H1 (cell line): ENCODE measurements around the gene AKR7A2. TPM values are rescaled to one million over a fixed set of nuclear protein-coding genes. Genes with fewer than 3 reads are reported as not detected.

Source experiments
- CTCF ChIA-PET: fragments of 300-600 bp; sonication (Branson Sonifier 250); formaldehyde crosslinking; loops from one replicate; lab custom pipeline; 2021; ENCODE audit not compliant: partially characterized antibody; lab: Charles Lee
- POLR2A ChIA-PET: fragments of 300-600 bp; sonication (Branson Sonifier 250); formaldehyde crosslinking; loops from one replicate; lab custom pipeline; 2021; ENCODE audit warnings: inconsistent platforms; ENCODE audit not compliant: partially characterized antibody; lab: Charles Lee
- DNase-seq, 2 experiments: peaks; one replicate each; pipeline versions ENCODE4 v3.0.0 to v3.0.0-alpha.2; 2010 to 2022; ENCODE audit warnings: low spot score in 2 of 2, low read depth in 1 of 2, mixed read lengths in 1 of 2
- FAIRE-seq: peaks from 2 replicates; lab custom pipeline; 2011; peaks lifted over from hg19 to GRCh38; lab: Jason Lieb, UNC
- H2AFZ ChIP-seq: 2 replicates; pipeline ENCODE4 v1.8.1; 2012; ENCODE audit warnings: low read length, inconsistent platforms
- H2AK5ac ChIP-seq: 2 replicates; pipeline ENCODE4 v1.6.1; 2013; ENCODE audit warnings: low read depth, low read length
- H2BK120ac ChIP-seq: replicated peaks from 2 replicates; pipeline ENCODE3; 2013; ENCODE audit warnings: low read depth, low read length, inconsistent platforms
- H2BK12ac ChIP-seq: 2 replicates; pipeline ENCODE4 v1.6.1; 2013; ENCODE audit warnings: low read depth, low read length
- H2BK15ac ChIP-seq: 2 replicates; pipeline ENCODE4 v1.6.1; 2013; ENCODE audit warnings: low read length
- H2BK20ac ChIP-seq: 2 replicates; pipeline ENCODE4 v1.6.1; 2013; ENCODE audit warnings: low read length
- H2BK5ac ChIP-seq: 2 replicates; pipeline ENCODE4 v1.6.1; 2013; ENCODE audit warnings: low read depth, low read length
- H3K14ac ChIP-seq: 2 replicates; pipeline ENCODE4 v1.6.1; 2013; ENCODE audit warnings: inconsistent platforms; ENCODE audit not compliant: insufficient read length
- H3K18ac ChIP-seq: 2 replicates; pipeline ENCODE4 v1.6.1; 2013; ENCODE audit warnings: low read length; ENCODE audit errors: extremely low read depth
- H3K23ac ChIP-seq: 2 replicates; pipeline ENCODE4 v1.6.1; 2013; ENCODE audit warnings: inconsistent platforms; ENCODE audit not compliant: insufficient read length
- H3K23me2 ChIP-seq: 2 replicates; pipeline ENCODE4 v1.6.1; 2013; ENCODE audit warnings: low read depth, low read length
- H3K27ac ChIP-seq: 2 replicates; pipeline ENCODE4 v1.6.1; 2011; ENCODE audit warnings: low read depth, low read length, inconsistent platforms
- H3K27me3 ChIP-seq, 4 experiments: replicated peaks in 1 of 4; 1 replicate in 1 of 4; 2 replicates in 3 of 4; pipeline versions ENCODE4 v1.6.1 to v1.8.1; 2011 to 2013; ENCODE audit warnings: low read length in 3 of 4, mild to moderate bottlenecking in 3 of 4, inconsistent platforms in 2 of 4, mixed read lengths in 2 of 4, moderate library complexity in 1 of 4; ENCODE audit not compliant: control insufficient read depth in 3 of 4, insufficient read depth in 3 of 4; ENCODE audit errors: extremely low read depth in 1 of 4
- H3K36me3 ChIP-seq, 4 experiments: 2 replicates each; pipeline versions ENCODE4 v1.6.1 to v1.8.1; 2011 to 2013; ENCODE audit warnings: mild to moderate bottlenecking in 4 of 4, low read length in 3 of 4, moderate library complexity in 2 of 4, control low read depth in 1 of 4, inconsistent platforms in 1 of 4; ENCODE audit not compliant: insufficient read depth in 4 of 4, control insufficient read depth in 2 of 4
- H3K4ac ChIP-seq: replicated peaks from 2 replicates; pipeline ENCODE3; 2013; ENCODE audit warnings: low read length, low read depth, mixed read lengths, inconsistent platforms; ENCODE audit not compliant: insufficient read length
- H3K4me1 ChIP-seq, 4 experiments: replicated peaks in 1 of 4; 1 replicate in 1 of 4; 2 replicates in 3 of 4; pipeline versions ENCODE4 v1.6.1 to v1.8.1; 2011 to 2013; ENCODE audit warnings: low read length in 3 of 4, inconsistent platforms in 2 of 4, mixed read lengths in 1 of 4; ENCODE audit not compliant: insufficient read depth in 4 of 4, control insufficient read depth in 3 of 4
- H3K4me2 ChIP-seq, 2 experiments: 2 replicates each; pipeline versions ENCODE4 v1.6.1 to v1.8.1; 2011 to 2013; ENCODE audit warnings: low read depth in 2 of 2, low read length in 2 of 2, control low read depth in 1 of 2, inconsistent platforms in 1 of 2, mild to moderate bottlenecking in 1 of 2; ENCODE audit not compliant: insufficient read depth in 1 of 2
- H3K4me3 ChIP-seq, 4 experiments: fragments of 200-600, 300-600 bp in 1 of 4; sonication (generic), shearing (Covaris generic), sonication (Bioruptor Twin) in 1 of 4; 2 replicates each; pipeline versions ENCODE4 v1.5.1 to v1.8.1; 2011 to 2016; ENCODE audit warnings: low read length in 4 of 4, low read depth in 3 of 4, control low read depth in 2 of 4, inconsistent platforms in 2 of 4, mild to moderate bottlenecking in 2 of 4, mixed read lengths in 1 of 4, moderate library complexity in 1 of 4; ENCODE audit not compliant: insufficient read depth in 2 of 4; ENCODE audit errors: extremely low read depth in 1 of 4
- H3K56ac ChIP-seq: replicated peaks from 2 replicates; pipeline ENCODE3; 2013; ENCODE audit warnings: low read depth, mild to moderate bottlenecking, mixed read lengths, low read length, inconsistent platforms; ENCODE audit not compliant: insufficient read length
- H3K79me1 ChIP-seq: 2 replicates; pipeline ENCODE4 v1.6.1; 2013; ENCODE audit warnings: low read depth, low read length, control low read depth
- H3K79me2 ChIP-seq, 2 experiments: 2 replicates each; pipeline versions ENCODE4 v1.6.1 to v1.8.1; 2012 to 2013; ENCODE audit warnings: low read length in 2 of 2, mild to moderate bottlenecking in 2 of 2, inconsistent platforms in 1 of 2; ENCODE audit not compliant: insufficient read depth in 2 of 2, control insufficient read depth in 1 of 2
- H3K9ac ChIP-seq, 4 experiments: replicated peaks in 1 of 4; 1 replicate in 1 of 4; 2 replicates in 3 of 4; pipeline versions ENCODE4 v1.6.1 to v1.8.1; 2011 to 2013; ENCODE audit warnings: low read depth in 3 of 4, low read length in 3 of 4, control low read depth in 2 of 4, mild to moderate bottlenecking in 2 of 4, moderate library complexity in 2 of 4, inconsistent platforms in 1 of 4; ENCODE audit errors: extremely low read depth in 1 of 4
- H3K9me3 ChIP-seq, 2 experiments: 2 replicates each; pipeline versions ENCODE4 v1.6.1 to v1.8.1; 2012 to 2013; ENCODE audit warnings: mild to moderate bottlenecking in 2 of 2, moderate library complexity in 2 of 2, control low read depth in 1 of 2, inconsistent platforms in 1 of 2, low read depth in 1 of 2, low read length in 1 of 2, mixed read lengths in 1 of 2; ENCODE audit not compliant: insufficient read depth in 2 of 2
- H4K20me1 ChIP-seq, 2 experiments: replicated peaks in 1 of 2; 2 replicates each; pipeline versions ENCODE3 to v1.8.1; 2011 to 2013; ENCODE audit warnings: inconsistent platforms in 2 of 2, low read length in 2 of 2, mild to moderate bottlenecking in 1 of 2; ENCODE audit not compliant: insufficient read depth in 2 of 2, control insufficient read depth in 1 of 2
- H4K5ac ChIP-seq: 2 replicates; pipeline ENCODE4 v1.6.1; 2013; ENCODE audit warnings: low read length, low read depth, mixed read lengths, inconsistent platforms; ENCODE audit not compliant: insufficient read length
- H4K8ac ChIP-seq: 2 replicates; pipeline ENCODE4 v1.8.0; 2013; ENCODE audit warnings: mild to moderate bottlenecking, moderate library complexity, low read length, inconsistent platforms; ENCODE audit not compliant: insufficient read depth; ENCODE audit errors: extremely low read depth
- H4K91ac ChIP-seq: replicated peaks from 2 replicates; pipeline ENCODE3; 2013; ENCODE audit warnings: low read length, mixed read lengths, inconsistent platforms; ENCODE audit not compliant: insufficient read length
- PHF8 ChIP-seq: fragments of 200-600 bp; sonication (generic); conservative IDR thresholded peaks from 2 replicates; pipeline ENCODE4 v1.7.1; 2012; ENCODE audit warnings: low read depth, mild to moderate bottlenecking, inconsistent platforms, low read length, moderate library complexity
- WGBS, 2 experiments: shearing (Covaris generic) in 1 of 2; methylation state at CpG; one replicate each; pipeline versions ENCODE4 v1.1.6 to v1.1.7; 2013 to 2015; ENCODE audit warnings: low lambda C conversion rate in 2 of 2, mixed read lengths in 2 of 2, inconsistent platforms in 1 of 2, low coverage in 1 of 2, missing lambda C conversion rate in 1 of 2; ENCODE audit not compliant: insufficient replicate concordance in 2 of 2, insufficient coverage in 1 of 2, insufficient read length in 1 of 2; ENCODE audit errors: extremely low coverage in 1 of 2, missing lambda C conversion rate in 1 of 2; 5-methylcytosine and 5-hydroxymethylcytosine counted together
- polyA plus RNA-seq, 7 experiments: library from polyadenylated mRNA; depleted of rRNA in 3 of 7; stranded (reverse) in 5 of 7; unstranded in 2 of 7; fragments of >200 nt in 5 of 7; fragments of 200-250 nt in 2 of 7; gene quantifications; 1 replicate in 5 of 7; 2 replicates in 1 of 7; 4 replicates in 1 of 7; pipeline versions ENCODE4 v1.2.1 to v1.2.3, GENCODE V29; 2011 to 2013; ENCODE audit warnings: missing spikeins in 2 of 7, mixed read lengths in 2 of 7
- total RNA-seq: library from RNA; stranded (reverse); fragmentation: NEBNext Ultra II Directional; extraction: Animal tissue kit (Norgen Biotek cat#: 25700); gene quantifications from 2 replicates; pipeline ENCODE4 v1.2.1, GENCODE V29; 2021

AKR7A2 gene
- total and polyA plus RNA-seq, 2 of the 8 experiments (the other 6 are each of a cell fraction or from before 2014, with no cell fraction given) = 32.0 to 48.3 TPM

GRCh38 chr1:19359357-19359756 is 47.4 kb upstream of the AKR7A2 start:
- CTCF ChIA-PET = interaction anchor here (0.7 to 1.9 kb wide), 3 partner anchors 10 to 293 kb away, joined by 3 to 9 read pairs (median 3); no protein-coding TSS in a partner anchor
- H4K5ac ChIP-seq = no peak overlapping the region
- H2BK12ac ChIP-seq = no peak overlapping the region
- H3K23me2 ChIP-seq = no peaks in the 10 kb centered on the region
- FAIRE-seq (no peak), DNase-seq (no peak)
- no peak overlapping the region; the same call in 1 of the 2 replicates for H4K8ac ChIP-seq
- H3K4ac ChIP-seq = no peak overlapping the region
- H3K56ac ChIP-seq = no peak overlapping the region
- no peak overlapping the region; the same call in 1 of the 2 replicates for H3K18ac ChIP-seq
- H4K20me1 ChIP-seq = peaks cover 17 to 18% of the 10 kb centered on the region in 2 experiments
- H3K9ac ChIP-seq = no peak overlapping the region
- peaks cover 4 to 7% (median 5%) of the 10 kb centered on the region in 4 experiments for H3K4me1 ChIP-seq
- H3K27ac ChIP-seq = no peak overlapping the region
- no peak overlapping the region for H2AFZ ChIP-seq
- POLR2A ChIA-PET = no interaction called here
- H3K9me3 ChIP-seq = no peaks in the 10 kb centered on the region
- no peak overlapping the region for H2AK5ac ChIP-seq
- H3K23ac ChIP-seq = no peak overlapping the region
- no peak overlapping the region for H2BK5ac ChIP-seq
- no peak overlapping the region for H2BK20ac ChIP-seq
- no peak overlapping the region for H2BK15ac ChIP-seq
- H4K91ac ChIP-seq = no peak overlapping the region
- H3K4me2 ChIP-seq = no peak overlapping the region
- H2BK120ac ChIP-seq = no peak overlapping the region
- peaks cover 9% of the 10 kb centered on the region for H3K79me1 ChIP-seq
- 91% methylated on average over 11 of the region's 11 CpGs; no CpG with 5 or more reads in 1 of the 2 experiments for WGBS, 2 experiments
- peaks cover 0 to 18% of the 10 kb centered on the region in 2 experiments; a peak in 2 of 4 replicates for H3K79me2 ChIP-seq
- no peak overlapping the region for H3K14ac ChIP-seq
- no peak overlapping the region for H3K4me3 ChIP-seq
- H3K36me3 ChIP-seq = peaks cover 3 to 21% (median 11%) of the 10 kb centered on the region in 4 experiments; a peak in 5 of 8 replicates
- no peaks in the 10 kb centered on the region for H3K27me3 ChIP-seq
- no peak for TF ChIP-seq PHF8
